HG03521 (cell line): Measurements from ENCODE around the gene SUCNR1.
"Not testable (repeated sequence)": the region's sequence is repeated elsewhere in the genome, so short reads cannot be mapped to it uniquely, and the experiment has no call there.

Source experiments
- ATAC-seq: cut with Tn5 transposase; IDR thresholded peaks from one replicate; pipeline ENCODE4 v1.9.1; 2021; ENCODE audit warnings: mild to moderate bottlenecking, moderate library complexity; ENCODE audit not compliant: unreplicated experiment

SUCNR1 gene

GRCh38 chr3:151873398-151873797 lies at the start of gene SUCNR1:
Gene SUCNR1 (plus strand): TSS chr3:151873643. CDS start chr3:151879893, 6,250 bp downstream.
- ATAC-seq: no peak

- ATAC-seq: no peak
Observed at GRCh38 chr3:151827816-151828215, 45.6 kb upstream of the SUCNR1 start.

GRCh38 chr3:151835751-151836525 lies 37.5 kb upstream of the SUCNR1 start:
- ATAC-seq: no peak

- no peak for ATAC-seq
Observed at GRCh38 chr3:151837057-151837456, 36.4 kb upstream of the SUCNR1 start.

- ATAC-seq: peak; percentile 85
Observed at GRCh38 chr3:151838574-151839312, 34.7 kb upstream of the SUCNR1 start.

- no peak for ATAC-seq
Observed at GRCh38 chr3:151839313-151839631, 34.2 kb upstream of the SUCNR1 start.

GRCh38 chr3:151841801-151842200 lies 31.6 kb upstream of the SUCNR1 start:
- ATAC-seq: no peak

- no peak for ATAC-seq
Observed at GRCh38 chr3:151843275-151843674, 30.2 kb upstream of the SUCNR1 start.

- ATAC-seq: no peak
Observed at GRCh38 chr3:151845306-151845905, 28.0 kb upstream of the SUCNR1 start.

- ATAC-seq: not testable (repeated sequence)
Observed at GRCh38 chr3:151850065-151850464, 23.4 kb upstream of the SUCNR1 start.

GRCh38 chr3:151852074-151852811 lies 21.2 kb upstream of the SUCNR1 start:
- no peak for ATAC-seq

GRCh38 chr3:151856118-151856517 lies 17.3 kb upstream of the SUCNR1 start:
- no peak for ATAC-seq

- ATAC-seq: no peak
Observed at GRCh38 chr3:151856641-151857040, 16.8 kb upstream of the SUCNR1 start.

- ATAC-seq: no peak
Observed at GRCh38 chr3:151859233-151859673, 14.2 kb upstream of the SUCNR1 start.

- ATAC-seq: no peak
Observed at GRCh38 chr3:151859905-151860304, 13.5 kb upstream of the SUCNR1 start.

- ATAC-seq: no peak
Observed at GRCh38 chr3:151863611-151864010, 9.8 kb upstream of the SUCNR1 start.

- ATAC-seq: no peak
Observed at GRCh38 chr3:151864423-151865101, 8.9 kb upstream of the SUCNR1 start.

GRCh38 chr3:151866711-151867410 lies 6.6 kb upstream of the SUCNR1 start:
- ATAC-seq: no peak

GRCh38 chr3:151867666-151868065 lies 5.8 kb upstream of the SUCNR1 start:
- ATAC-seq: no peak

- no peak for ATAC-seq
Observed at GRCh38 chr3:151869181-151869580, 4.3 kb upstream of the SUCNR1 start.
